Endothelial cell of umbilical vein (primary cell): Measurements from ENCODE around the gene KCTD18.

Experiments used
- CTCF ChIP-seq, 2 donors: IDR thresholded peaks; 1 replicate in 1 of 2; 2 replicates in 1 of 2; pipeline ENCODE4 v1.5.1; 2011; ENCODE audit warnings: low read length in 2 of 2, mild to moderate bottlenecking in 2 of 2, moderate library complexity in 2 of 2, control low read depth in 1 of 2, inconsistent platforms in 1 of 2, low read depth in 1 of 2; ENCODE audit not compliant: insufficient read depth in 1 of 2; ENCODE audit errors: extremely low read depth in 1 of 2
- FOS ChIP-seq: IDR thresholded peaks from 2 replicates; pipeline ENCODE4 v1.6.1; 2011; ENCODE audit warnings: mild to moderate bottlenecking, low read length, moderate library complexity, borderline replicate concordance; ENCODE audit not compliant: insufficient read depth
- POLR2A ChIP-seq: IDR thresholded peaks from 2 replicates; pipeline ENCODE4 v1.6.1; 2012; ENCODE audit warnings: low read depth, mild to moderate bottlenecking, control low read depth, low read length
- POLR2AphosphoS5 ChIP-seq: IDR thresholded peaks from 2 replicates; pipeline ENCODE4 v1.6.1; 2012; ENCODE audit warnings: low read depth, mild to moderate bottlenecking, control low read depth, low read length, moderate library complexity; ENCODE audit not compliant: insufficient read depth

DNA sequence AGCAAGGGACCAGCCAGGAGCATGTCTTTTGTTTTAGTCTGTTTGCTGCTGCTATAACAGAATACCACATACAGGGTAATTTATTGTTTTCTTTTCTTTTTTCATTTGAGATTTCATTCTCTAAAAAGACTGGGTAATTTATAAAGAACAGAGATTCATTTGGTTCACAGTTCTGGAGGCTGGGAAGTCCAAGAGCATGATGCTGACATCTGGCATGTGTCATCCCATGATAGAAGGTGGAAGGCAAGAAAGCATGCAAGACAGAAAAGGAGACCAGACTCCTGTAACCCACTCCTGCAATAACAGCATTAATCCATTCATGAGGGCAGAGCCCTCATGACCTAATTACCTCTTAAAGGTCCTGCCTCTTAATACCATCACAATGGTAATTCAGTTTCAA lies 30.9 kb upstream of the KCTD18 start:
- TF ChIP-seq CTCF (IDR thresholded peaks at IDR 0.05; ENCODE audit: extremely low read depth in 1 of 2, insufficient read depth in 1 of 2, low read depth in 1 of 2, low read length in 2 of 2) (no peak), POLR2AphosphoS5 (no peak), FOS (no peak), POLR2A (no peak)
